Neuronal stem cell (in vitro differentiated cells): Measurements from ENCODE around the gene KRTAP10-6.
A peak's percentile ranks its signal among the peaks of the same experiment; 100 is the strongest.

ENCODE experiments used
- DNase-seq: peaks from one replicate; pipeline ENCODE4 v3.0.0-alpha.2; 2013; ENCODE audit warnings: low spot score
- H2AFZ ChIP-seq: one replicate; pipeline ENCODE4 v1.6.1; 2013; ENCODE audit warnings: mild to moderate bottlenecking, low read length, inconsistent platforms
- H2AK5ac ChIP-seq: 2 replicates; pipeline ENCODE4 v1.6.1; 2013; ENCODE audit warnings: low read depth, mild to moderate bottlenecking, inconsistent platforms, low read length, moderate library complexity, mixed read lengths
- H2BK120ac ChIP-seq: 2 replicates; pipeline ENCODE4 v1.6.1; 2013; ENCODE audit warnings: low read depth, mild to moderate bottlenecking, inconsistent platforms, low read length, moderate library complexity, mixed read lengths
- H2BK12ac ChIP-seq: one replicate; pipeline ENCODE4 v1.6.1; 2013; ENCODE audit warnings: low read length, inconsistent platforms
- H2BK15ac ChIP-seq: 2 replicates; pipeline ENCODE4 v1.6.1; 2013; ENCODE audit warnings: mild to moderate bottlenecking, low read length, inconsistent platforms, mixed read lengths
- H2BK5ac ChIP-seq: one replicate; pipeline ENCODE4 v1.6.1; 2013; ENCODE audit warnings: inconsistent platforms, mild to moderate bottlenecking, low read length, moderate library complexity
- H3K14ac ChIP-seq: one replicate; pipeline ENCODE4 v1.6.1; 2013; ENCODE audit warnings: low read length, inconsistent platforms
- H3K18ac ChIP-seq: 2 replicates; pipeline ENCODE4 v1.6.1; 2013; ENCODE audit warnings: low read length, inconsistent platforms
- H3K23ac ChIP-seq: 2 replicates; pipeline ENCODE4 v1.6.1; 2013; ENCODE audit warnings: low read depth, mild to moderate bottlenecking, mixed read lengths, low read length, inconsistent platforms; ENCODE audit not compliant: poor library complexity
- H3K27ac ChIP-seq: replicated peaks from 3 replicates; pipeline ENCODE4 v1.5.1; 2013; ENCODE audit warnings: low read length, inconsistent platforms
- H3K27me3 ChIP-seq, 3 experiments: 2 replicates each; pipeline ENCODE4 v1.6.1; 2013; ENCODE audit warnings: low read length in 3 of 3, mild to moderate bottlenecking in 2 of 3, inconsistent platforms in 1 of 3, low read depth in 1 of 3, mixed read lengths in 1 of 3, moderate library complexity in 1 of 3; ENCODE audit not compliant: control insufficient read depth in 3 of 3, insufficient read depth in 3 of 3
- H3K36me3 ChIP-seq, 2 donors: replicated peaks in 1 of 2; 2 replicates each; pipeline ENCODE4 v1.6.1; 2013; ENCODE audit warnings: low read length in 2 of 2; ENCODE audit not compliant: control insufficient read depth in 2 of 2, insufficient read depth in 2 of 2
- H3K4ac ChIP-seq: 2 replicates; pipeline ENCODE4 v1.6.1; 2013; ENCODE audit warnings: inconsistent platforms, mild to moderate bottlenecking, low read length, moderate library complexity
- H3K4me1 ChIP-seq, 2 donors: 1 replicate in 1 of 2; 2 replicates in 1 of 2; pipeline ENCODE4 v1.6.1; 2013; ENCODE audit warnings: low read length in 2 of 2, low read depth in 1 of 2; ENCODE audit not compliant: control insufficient read depth in 2 of 2, insufficient read depth in 1 of 2
- H3K4me2 ChIP-seq: one replicate; pipeline ENCODE4 v1.6.1; 2013; ENCODE audit warnings: mild to moderate bottlenecking, low read length, inconsistent platforms; ENCODE audit not compliant: insufficient read depth, poor library complexity, severe bottlenecking
- H3K4me3 ChIP-seq, 2 donors: 2 replicates each; pipeline ENCODE4 v1.5.1; 2013; ENCODE audit warnings: low read length in 2 of 2, mild to moderate bottlenecking in 2 of 2, inconsistent platforms in 1 of 2, moderate library complexity in 1 of 2
- H3K79me1 ChIP-seq: one replicate; pipeline ENCODE4 v1.6.1; 2013; ENCODE audit warnings: low read depth, mild to moderate bottlenecking, inconsistent platforms, low read length, moderate library complexity
- H3K9ac ChIP-seq: one replicate; pipeline ENCODE4 v1.6.1; 2013; ENCODE audit warnings: mild to moderate bottlenecking, low read depth, low read length, inconsistent platforms; ENCODE audit not compliant: poor library complexity
- H3K9me3 ChIP-seq, 2 donors: replicated peaks in 1 of 2; 2 replicates each; pipeline versions ENCODE3 to v1.6.1; 2013; ENCODE audit warnings: low read length in 2 of 2, mild to moderate bottlenecking in 2 of 2, inconsistent platforms in 1 of 2, low read depth in 1 of 2, mixed read lengths in 1 of 2, moderate library complexity in 1 of 2; ENCODE audit not compliant: control insufficient read depth in 2 of 2, insufficient read depth in 1 of 2
- H4K8ac ChIP-seq: one replicate; pipeline ENCODE4 v1.6.1; 2013; ENCODE audit warnings: low read depth, mild to moderate bottlenecking, inconsistent platforms, low read length, moderate library complexity
- H4K91ac ChIP-seq: one replicate; pipeline ENCODE4 v1.6.1; 2013; ENCODE audit warnings: low read length, low read depth, mild to moderate bottlenecking, inconsistent platforms; ENCODE audit not compliant: poor library complexity
- WGBS, 2 donors: extraction: QIAGEN DNeasy Blood & Tissue Kit; methylation state at CpG; one replicate each; pipeline ENCODE4 v1.1.7; 2013; ENCODE audit warnings: missing lambda C conversion rate in 2 of 2, mixed read lengths in 1 of 2; ENCODE audit not compliant: insufficient read length in 2 of 2, insufficient replicate concordance in 1 of 2; ENCODE audit errors: extremely low coverage in 2 of 2; 5-methylcytosine and 5-hydroxymethylcytosine counted together

Gene KRTAP10-6

DNA sequence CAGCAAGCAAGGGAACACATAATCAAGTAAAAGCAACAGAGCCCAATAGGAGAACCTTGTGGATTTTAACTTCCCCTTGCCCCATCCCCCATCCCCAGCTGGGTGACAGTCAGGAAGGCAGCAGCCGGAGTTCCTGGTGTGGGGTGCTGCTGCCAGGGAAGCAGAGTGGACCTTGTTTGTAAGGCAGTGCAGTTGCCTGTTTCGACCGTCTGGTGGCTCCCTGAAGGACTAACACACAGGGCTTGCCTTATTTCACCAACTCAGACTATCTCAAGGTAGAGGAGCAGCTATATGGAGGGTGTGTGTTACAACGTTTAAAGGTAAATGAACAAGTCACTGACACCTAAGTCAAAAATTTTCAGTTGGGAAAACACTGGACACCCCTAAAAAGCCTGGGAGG is 26.2 kb upstream of the KRTAP10-6 start:
- Histone ChIP-seq H3K27me3 (no peaks in the 10 kb centered on the region), H3K4me3 (no peak overlapping the region), H3K4me1 (no peaks in the 10 kb centered on the region), H3K4ac (no peak overlapping the region), H2BK5ac (no peak overlapping the region), H3K14ac (no peak overlapping the region), H4K91ac (no peak overlapping the region), H3K79me1 (no peaks in the 10 kb centered on the region), H2BK120ac (no peak overlapping the region), H3K9ac (no peak overlapping the region), H2AFZ (no peak overlapping the region), H3K27ac (no peak overlapping the region), H3K23ac (no peak overlapping the region), H2AK5ac (no peak overlapping the region), H2BK12ac (no peak overlapping the region), H3K18ac (no peak overlapping the region), H4K8ac (no peak overlapping the region), H3K9me3 (peaks cover 5% of the 10 kb centered on the region in 2 donors), H2BK15ac (no peak overlapping the region), H3K36me3 (no peaks in the 10 kb centered on the region), H3K4me2 (no peak overlapping the region)
- WGBS, 2 donors, result no CpG with 5 or more reads among the region's 4 CpGs
- DNase-seq, result no peak

DNA sequence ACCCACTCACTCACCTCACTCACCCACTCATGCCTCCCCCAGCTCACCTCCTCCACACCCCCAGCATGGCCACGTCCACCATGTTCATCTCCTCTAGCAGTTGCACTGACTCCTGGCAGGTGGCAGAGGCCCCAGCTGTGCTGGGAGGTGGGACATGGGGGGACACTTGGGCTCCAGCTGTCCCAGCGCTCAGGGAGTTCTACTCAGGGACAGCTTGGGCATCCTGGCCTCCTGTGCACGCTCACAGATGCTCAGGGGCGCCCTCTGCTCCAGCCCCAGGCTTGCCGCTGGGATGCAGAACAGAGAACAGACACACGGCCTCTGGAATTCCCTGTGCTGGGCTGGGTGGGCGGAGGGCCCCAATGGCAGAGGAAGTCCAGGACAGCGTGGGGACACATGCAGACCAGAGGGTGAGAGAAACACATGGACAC is 24.8 kb upstream of the KRTAP10-6 start:
- no CpG with 5 or more reads among the region's 8 CpGs for WGBS, 2 donors
- Histone ChIP-seq H2BK120ac (no peak overlapping the region), H3K27me3 (no peaks in the 10 kb centered on the region)

DNA sequence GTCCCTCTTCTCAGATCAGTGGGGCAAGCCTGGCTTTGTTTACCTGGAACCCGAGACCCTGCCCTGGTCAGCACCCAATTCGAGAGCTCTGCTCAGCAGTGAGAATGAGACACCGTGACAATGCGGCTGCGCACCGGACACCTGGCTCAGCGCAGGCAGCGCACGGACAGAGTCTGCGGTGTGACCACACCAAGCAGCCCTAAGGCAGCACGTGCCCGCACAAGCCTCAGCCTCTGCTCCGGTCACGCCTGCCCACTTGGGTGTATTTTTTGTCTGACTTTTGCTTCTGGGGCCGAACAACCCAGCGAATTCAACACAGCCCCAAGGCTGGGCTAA is 24.3 kb upstream of the KRTAP10-6 start:
- H3K23ac ChIP-seq, result no peak overlapping the region
- no peaks in the 10 kb centered on the region for H3K79me1 ChIP-seq
- WGBS, 2 donors, result no CpG with 5 or more reads among the region's 16 CpGs
- no peak for DNase-seq
- H2AFZ ChIP-seq, result no peak overlapping the region
- no peak overlapping the region for H3K9ac ChIP-seq
- peak overlapping the region; percentile 4 for H3K4ac ChIP-seq
- H2BK5ac ChIP-seq, result peak overlapping the region; percentile 26
- peak overlapping the region; percentile 66 for H3K18ac ChIP-seq
- peaks cover 5 to 8% of the 10 kb centered on the region in 2 donors for H3K9me3 ChIP-seq
- H3K36me3 ChIP-seq, result no peaks in the 10 kb centered on the region
- peak overlapping the region; percentile 87 for H3K14ac ChIP-seq
- H3K4me2 ChIP-seq, result no peak overlapping the region
- H2BK120ac ChIP-seq, result no peak overlapping the region
- H3K27me3 ChIP-seq, result no peaks in the 10 kb centered on the region
- peak overlapping the region; percentile 44 for H2AK5ac ChIP-seq
- H3K4me3 ChIP-seq, result no peak overlapping the region
- H4K8ac ChIP-seq, result no peak overlapping the region
- no peaks in the 10 kb centered on the region for H3K4me1 ChIP-seq
- no peak overlapping the region for H4K91ac ChIP-seq
- H2BK15ac ChIP-seq, result no peak overlapping the region
- no peak overlapping the region for H2BK12ac ChIP-seq
- no peak overlapping the region for H3K27ac ChIP-seq

More for the DNA sequence above, 24.8 kb upstream of the KRTAP10-6 start:
- Histone ChIP-seq H3K4me3 (no peak overlapping the region), H3K27ac (no peak overlapping the region), H3K14ac (no peak overlapping the region), H3K23ac (no peak overlapping the region), H2BK12ac (peak overlapping the region; percentile 60), H2AK5ac (peak overlapping the region; percentile 41), H3K18ac (peak overlapping the region; percentile 78), H3K9me3 (peaks cover 2 to 5% of the 10 kb centered on the region in 2 donors), H4K8ac (no peak overlapping the region), H3K9ac (no peak overlapping the region), H3K79me1 (no peaks in the 10 kb centered on the region), H2BK15ac (no peak overlapping the region), H3K4ac (no peak overlapping the region), H3K4me1 (no peaks in the 10 kb centered on the region), H3K4me2 (no peak overlapping the region), H4K91ac (no peak overlapping the region), H3K36me3 (no peaks in the 10 kb centered on the region), H2AFZ (no peak overlapping the region), H2BK5ac (peak overlapping the region; percentile 26)
- DNase-seq, result no peak

DNA sequence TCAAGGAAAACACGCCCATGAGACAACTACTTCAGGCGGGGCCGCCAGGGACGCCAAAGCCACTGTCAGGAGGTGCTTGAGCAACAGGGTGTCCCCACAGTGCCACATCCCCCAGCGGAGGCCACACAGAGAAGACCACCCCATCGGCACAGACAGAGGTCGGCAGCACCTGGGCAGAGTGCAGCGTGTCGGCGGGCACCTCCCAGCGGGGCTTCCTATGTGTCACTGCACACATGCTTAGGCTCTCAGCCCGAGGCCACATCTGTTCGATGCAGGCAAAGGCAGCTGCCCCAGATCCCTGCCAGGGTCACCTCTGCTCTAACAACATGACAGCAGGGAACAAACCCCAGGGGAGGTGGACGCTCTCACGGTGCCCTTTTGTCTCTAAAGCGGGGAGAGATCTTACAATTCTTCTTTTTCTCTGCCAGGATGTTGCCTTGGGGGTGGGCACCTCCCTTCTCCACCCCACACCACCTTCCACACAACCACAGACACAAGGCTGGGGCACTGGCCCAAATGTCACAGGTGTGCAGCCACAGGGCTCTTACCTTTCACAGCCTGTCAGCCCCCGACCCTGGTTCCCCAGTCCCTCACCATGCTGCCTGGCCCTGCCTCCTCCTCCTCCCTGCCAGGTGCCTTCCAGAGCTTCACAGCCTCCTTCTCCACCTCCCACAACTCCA is 23.7 kb upstream of the KRTAP10-6 start:
- H4K8ac ChIP-seq, result peak overlapping the region; percentile 66
- DNase-seq, result no peak
- no peak overlapping the region for H3K4me3 ChIP-seq
- H3K79me1 ChIP-seq, result no peaks in the 10 kb centered on the region
- no CpG with 5 or more reads among the region's 17 CpGs for WGBS, 2 donors
- H2AK5ac ChIP-seq, result peak overlapping the region; percentile 44
- no peak overlapping the region for H2AFZ ChIP-seq
- no peak overlapping the region for H2BK120ac ChIP-seq
- H3K9me3 ChIP-seq, result peaks cover 5 to 10% of the 10 kb centered on the region in 2 donors
- H3K4me1 ChIP-seq, result no peaks in the 10 kb centered on the region
- H3K4me2 ChIP-seq, result no peak overlapping the region
- H2BK15ac ChIP-seq, result peak overlapping the region; percentile 13
- H3K14ac ChIP-seq, result peak overlapping the region; percentile 67
- H3K4ac ChIP-seq, result no peak overlapping the region
- H4K91ac ChIP-seq, result peak overlapping the region; percentile 59
- peak overlapping the region; percentile 3 for H3K9ac ChIP-seq
- H2BK12ac ChIP-seq, result no peak overlapping the region
- no peak overlapping the region for H2BK5ac ChIP-seq
- H3K27me3 ChIP-seq, result no peaks in the 10 kb centered on the region
- H3K23ac ChIP-seq, result no peak overlapping the region
- H3K36me3 ChIP-seq, result no peaks in the 10 kb centered on the region
- peak overlapping the region; percentile 89 for H3K18ac ChIP-seq
- no peak overlapping the region for H3K27ac ChIP-seq
